Measurements from ENCODE around the gene ZNHIT1. TPM values are rescaled to one million over a fixed set of nuclear protein-coding genes. Genes with fewer than 3 reads are reported as not detected.

ZNHIT1 gene
- polyA plus RNA-seq, 1 donor (not counting 4 experiments of a cell fraction or from before 2014, with no cell fraction given): 46.4 TPM

GRCh38 chr7:101265622-101266516 lies 47.9 kb downstream of the ZNHIT1 start:
- dilution Hi-C loops (cut with MboI; ENCODE audit: extremely low pct_ligation_motif_present, low sequenced_read_pairs): no loop called here
- DNase-seq (ENCODE audit: low read depth, low spot score): no peak
- no peak for FAIRE-seq
- TF ChIP-seq CTCF (optimal IDR thresholded peaks at IDR 0.05 in 1 of 3, IDR thresholded peaks at IDR 0.05 in 1 of 3, conservative IDR thresholded peaks at IDR 0.05 in 1 of 3; ENCODE audit: extremely low read depth in 1 of 3, insufficient read depth in 2 of 3, low read length in 3 of 3) (no peak), EZH2 (IDR thresholded peaks at IDR 0.05; ENCODE audit: low read length) (no peak)
- no peaks in the 10 kb centered on the region for H3K36me3 ChIP-seq (ENCODE audit: control insufficient read depth in 2 of 2, extremely low read depth in 1 of 2, insufficient read depth in 2 of 2, low read length in 2 of 2)
- no peaks in the 10 kb centered on the region for H4K20me1 ChIP-seq (ENCODE audit: control insufficient read depth, extremely low read depth, insufficient read depth, low read length)
- no peaks in the 10 kb centered on the region for H3K9me1 ChIP-seq (ENCODE audit: control insufficient read depth, extremely low read depth, insufficient read depth, low read length)
- no peak overlapping the region for H3K4me3 ChIP-seq (ENCODE audit: control insufficient read depth in 2 of 3, extremely low read depth in 1 of 3, insufficient read depth in 2 of 3, low read depth in 1 of 3, low read length in 3 of 3)
- H3K9me3 ChIP-seq (ENCODE audit: control insufficient read depth, low read depth, low read length): no peaks in the 10 kb centered on the region
- H2AFZ ChIP-seq (ENCODE audit: control insufficient read depth, low read length): no peak overlapping the region
- no peaks in the 10 kb centered on the region for H3K27me3 ChIP-seq (ENCODE audit: control insufficient read depth, extremely low read depth, insufficient read depth, low read length)
- H3K27ac ChIP-seq (ENCODE audit: control insufficient read depth, insufficient read depth, low read length): no peak overlapping the region
- no peaks in the 10 kb centered on the region for H3K79me2 ChIP-seq (ENCODE audit: control insufficient read depth, insufficient read depth, low read length)
- H3K9ac ChIP-seq (ENCODE audit: control insufficient read depth, extremely low read depth, insufficient read depth, low read length): no peak overlapping the region
- no peaks in the 10 kb centered on the region for H3K4me1 ChIP-seq (ENCODE audit: control insufficient read depth, extremely low read depth, insufficient read depth, low read length)
- no peak overlapping the region for H3K4me2 ChIP-seq (ENCODE audit: control insufficient read depth, extremely low read depth, insufficient read depth, low read depth, low read length)

- FAIRE-seq (no peak), DNase-seq (ENCODE audit: low read depth, low spot score) (no peak)
- dilution Hi-C loops (cut with MboI; ENCODE audit: extremely low pct_ligation_motif_present, low sequenced_read_pairs): no loop called here
- H3K9me1 ChIP-seq (ENCODE audit: control insufficient read depth, extremely low read depth, insufficient read depth, low read length): no peaks in the 10 kb centered on the region
- H3K4me2 ChIP-seq (ENCODE audit: control insufficient read depth, extremely low read depth, insufficient read depth, low read depth, low read length): no peak overlapping the region
- H4K20me1 ChIP-seq (ENCODE audit: control insufficient read depth, extremely low read depth, insufficient read depth, low read length): no peaks in the 10 kb centered on the region
- H3K36me3 ChIP-seq (ENCODE audit: control insufficient read depth in 2 of 2, extremely low read depth in 1 of 2, insufficient read depth in 2 of 2, low read length in 2 of 2): no peaks in the 10 kb centered on the region
- H3K4me1 ChIP-seq (ENCODE audit: control insufficient read depth, extremely low read depth, insufficient read depth, low read length): no peaks in the 10 kb centered on the region
- H3K9me3 ChIP-seq (ENCODE audit: control insufficient read depth, low read depth, low read length): no peaks in the 10 kb centered on the region
- no peak overlapping the region for H3K27ac ChIP-seq (ENCODE audit: control insufficient read depth, insufficient read depth, low read length)
- TF ChIP-seq EZH2 (IDR thresholded peaks at IDR 0.05; ENCODE audit: low read length) (no peak), CTCF (optimal IDR thresholded peaks at IDR 0.05 in 1 of 3, IDR thresholded peaks at IDR 0.05 in 1 of 3, conservative IDR thresholded peaks at IDR 0.05 in 1 of 3; ENCODE audit: extremely low read depth in 1 of 3, insufficient read depth in 2 of 3, low read length in 3 of 3) (no peak)
- no peak overlapping the region for H2AFZ ChIP-seq (ENCODE audit: control insufficient read depth, low read length)
- no peak overlapping the region for H3K9ac ChIP-seq (ENCODE audit: control insufficient read depth, extremely low read depth, insufficient read depth, low read length)
- H3K4me3 ChIP-seq (ENCODE audit: control insufficient read depth in 2 of 3, extremely low read depth in 1 of 3, insufficient read depth in 2 of 3, low read depth in 1 of 3, low read length in 3 of 3): no peak overlapping the region
- H3K79me2 ChIP-seq (ENCODE audit: control insufficient read depth, insufficient read depth, low read length): no peaks in the 10 kb centered on the region
- no peaks in the 10 kb centered on the region for H3K27me3 ChIP-seq (ENCODE audit: control insufficient read depth, extremely low read depth, insufficient read depth, low read length)
Observed at GRCh38 chr7:101269664-101270063, 51.7 kb downstream of the ZNHIT1 start.
